Medulla oblongata (tissue), 1 donor: Measurements from ENCODE around the gene JAZF1.

ENCODE experiments used
- DNase-seq: peaks from one replicate; pipeline ENCODE4 v3.0.0-alpha.2; 2015; ENCODE audit errors: extremely low spot score

The JAZF1 gene

DNA sequence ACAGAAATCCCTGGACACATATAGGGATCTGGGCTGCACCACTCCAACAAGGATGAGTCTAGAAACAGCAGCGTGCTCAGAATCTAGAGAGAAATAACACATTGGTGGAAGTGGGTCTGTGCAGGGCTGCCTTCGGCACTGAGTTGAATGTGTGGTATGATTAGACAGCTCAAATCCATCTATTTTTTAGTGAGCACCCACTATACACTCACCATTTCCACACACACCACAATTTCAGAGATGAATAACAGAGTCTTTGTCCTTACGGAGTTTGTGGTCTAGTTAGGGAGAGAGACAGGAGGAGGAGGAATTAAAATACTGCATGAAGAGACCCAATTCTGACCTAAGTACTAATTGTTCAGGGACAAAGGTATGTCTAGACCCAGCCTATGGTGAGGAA lies 44.2 kb downstream of the JAZF1 start:
- DNase-seq = no peak

DNA sequence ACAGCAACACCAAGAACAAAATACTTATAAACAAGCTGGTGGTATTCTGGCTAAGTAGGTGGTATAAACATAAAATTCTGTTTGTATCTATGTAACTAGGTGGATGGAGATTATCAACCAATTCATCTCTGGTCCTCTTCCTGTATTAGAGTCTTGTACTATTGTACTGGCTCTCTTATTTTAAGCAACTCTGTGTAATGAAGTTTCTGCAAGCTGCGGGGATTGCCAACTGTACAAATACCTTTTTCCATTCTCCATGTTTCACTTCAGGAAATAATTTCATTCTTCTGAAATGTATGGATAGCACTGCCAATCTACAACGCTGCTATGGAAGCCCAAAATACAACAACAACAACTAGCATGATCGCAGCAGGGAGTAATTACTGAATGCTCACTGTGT lies 44.8 kb downstream of the JAZF1 start:
- DNase-seq = no peak

DNA sequence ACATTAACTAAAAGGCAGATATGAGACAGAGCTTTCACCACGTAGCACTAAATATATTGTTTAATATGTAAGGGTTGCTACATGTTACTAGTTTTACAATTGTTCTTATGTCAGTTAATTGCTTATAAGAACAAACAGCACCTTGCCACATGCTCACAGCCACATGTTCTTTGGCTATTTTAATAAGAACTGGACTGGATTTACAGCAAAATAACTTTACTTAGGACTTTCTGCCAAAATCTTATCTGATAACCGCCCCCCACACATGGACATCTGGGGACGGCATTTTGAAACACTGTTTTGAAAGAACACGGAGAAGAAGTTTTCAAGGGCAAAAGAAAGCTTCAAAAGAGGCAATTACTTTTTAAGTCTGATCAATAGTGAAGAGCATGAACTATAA lies 45.3 kb downstream of the JAZF1 start:
- DNase-seq = no peak

DNA sequence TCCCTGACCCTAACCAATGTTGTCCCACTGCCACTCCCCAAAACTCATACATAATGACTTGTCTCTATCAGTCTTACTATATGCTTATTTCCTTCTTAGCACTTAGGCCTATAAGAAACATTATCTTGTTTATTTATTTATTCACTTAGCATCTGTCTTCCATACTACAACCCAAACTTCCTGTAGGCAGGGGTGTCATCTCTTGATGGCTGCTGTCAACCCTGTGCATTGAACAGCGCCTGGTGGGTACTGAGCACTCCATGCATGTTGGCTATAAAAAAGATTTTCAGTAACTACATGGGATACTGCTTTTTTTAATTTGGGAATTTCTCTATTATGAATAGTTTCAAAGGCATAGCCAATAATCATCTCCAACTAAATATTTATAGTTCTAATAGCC lies 46.7 kb downstream of the JAZF1 start:
- no peak for DNase-seq

DNA sequence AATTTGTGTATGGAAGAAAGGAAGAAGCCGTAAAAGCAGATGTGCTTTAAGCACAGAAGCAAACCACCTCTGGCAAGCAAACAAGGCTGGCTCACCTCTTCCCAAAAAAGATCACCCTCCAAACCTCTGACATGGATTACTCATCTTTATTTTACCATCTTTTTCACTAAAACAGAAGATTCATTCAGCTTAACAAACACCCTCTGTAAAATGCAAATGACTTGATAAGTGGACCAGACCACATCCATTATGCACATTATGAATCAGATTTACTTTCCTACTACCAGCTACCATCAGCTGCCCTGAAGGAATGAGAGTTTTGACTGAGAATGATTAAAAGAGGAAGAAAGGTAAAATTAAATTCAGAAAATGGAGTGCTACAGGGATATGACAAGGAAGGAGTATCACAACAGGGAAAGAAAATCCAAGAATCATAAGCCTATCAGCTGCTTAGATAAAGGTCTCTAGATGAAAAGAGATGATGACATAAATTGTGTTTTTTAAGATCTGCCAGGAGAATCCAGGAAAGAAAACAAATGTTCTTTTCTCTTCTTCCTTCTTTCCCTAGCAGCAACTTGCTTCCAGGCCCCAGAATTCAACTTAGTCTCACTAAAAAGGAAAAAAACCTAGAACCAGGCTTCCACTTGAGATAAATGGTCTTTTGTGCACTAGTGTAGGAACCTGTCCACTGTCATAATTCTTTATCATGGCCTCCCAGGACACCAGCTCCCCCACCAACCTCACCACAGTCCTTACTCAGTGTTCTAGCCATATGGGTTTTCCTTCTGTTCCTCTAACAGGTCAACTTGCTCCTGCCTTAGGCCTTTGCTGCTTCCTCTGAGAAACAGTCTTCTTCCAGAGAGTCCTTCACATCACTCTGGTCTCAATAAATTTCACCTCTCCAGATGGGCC lies 47.4 kb downstream of the JAZF1 start:
- no peak for DNase-seq

DNA sequence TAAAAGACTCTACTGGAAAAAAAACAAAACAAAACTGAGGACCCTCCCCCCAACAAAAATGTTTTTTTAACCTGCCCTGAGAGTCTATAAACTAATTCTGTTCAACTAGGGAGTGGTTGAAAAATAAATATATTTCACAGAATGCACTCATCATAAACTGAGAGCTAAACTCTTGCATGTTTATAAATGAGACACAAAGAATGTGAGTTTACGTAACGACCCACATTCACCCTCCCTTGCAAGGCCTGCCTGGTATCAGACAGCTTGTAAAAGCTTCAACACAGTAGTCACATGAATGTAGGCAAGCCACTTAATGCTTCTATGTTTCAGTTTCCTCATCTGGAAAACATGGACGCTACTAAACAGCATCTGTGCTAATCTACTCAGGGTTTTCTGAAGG lies 50.3 kb downstream of the JAZF1 start:
- no peak for DNase-seq

DNA sequence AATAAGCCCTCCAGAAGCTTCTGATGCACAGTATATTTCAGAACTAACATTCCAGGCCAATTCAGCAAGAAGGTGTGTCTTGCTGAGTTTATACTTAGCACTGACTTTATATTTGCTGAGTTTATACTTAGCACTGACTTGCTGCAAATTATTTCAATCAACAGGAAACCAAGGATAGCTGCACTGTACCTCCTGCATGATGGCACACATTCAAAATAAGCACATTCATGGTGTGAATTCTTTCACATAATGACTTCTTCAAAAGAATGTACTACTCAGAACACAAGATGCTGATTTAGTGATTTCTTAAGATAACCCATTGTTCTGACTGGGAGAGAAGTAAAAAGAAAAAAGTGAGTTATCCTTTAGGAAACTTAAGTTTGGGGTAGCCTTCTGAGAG lies 52.0 kb downstream of the JAZF1 start:
- no peak for DNase-seq

DNA sequence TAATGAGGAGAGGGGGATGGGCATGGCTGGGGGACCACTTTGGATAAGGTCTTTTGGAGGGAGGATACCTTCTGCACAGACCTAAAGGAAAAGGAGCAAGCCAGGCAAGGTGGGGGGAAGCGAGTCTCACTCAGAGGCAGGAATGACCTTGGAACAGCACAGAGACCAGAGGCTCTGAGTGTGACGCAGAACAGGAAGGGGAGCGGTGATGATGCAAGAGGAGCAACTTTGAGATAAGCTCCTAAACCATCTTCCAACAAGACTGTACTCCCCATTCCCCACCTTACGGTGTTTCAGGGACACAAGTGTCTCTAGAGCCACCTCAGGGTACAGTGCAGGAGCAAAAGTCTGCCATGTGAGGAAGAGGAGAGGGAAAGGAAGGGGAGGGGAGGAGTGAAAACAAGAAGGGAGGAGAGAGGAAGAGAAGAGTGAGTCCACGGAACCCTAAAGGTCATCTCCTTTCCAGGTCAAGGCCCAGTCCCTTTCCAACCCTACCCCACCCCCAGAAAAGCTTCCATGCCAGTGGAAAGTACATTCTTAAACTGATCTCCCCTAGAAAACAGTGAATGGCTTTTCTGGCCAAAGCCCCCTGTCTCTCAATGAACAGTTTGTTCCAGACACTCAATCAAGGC lies 54.1 kb downstream of the JAZF1 start:
- no peak for DNase-seq

DNA sequence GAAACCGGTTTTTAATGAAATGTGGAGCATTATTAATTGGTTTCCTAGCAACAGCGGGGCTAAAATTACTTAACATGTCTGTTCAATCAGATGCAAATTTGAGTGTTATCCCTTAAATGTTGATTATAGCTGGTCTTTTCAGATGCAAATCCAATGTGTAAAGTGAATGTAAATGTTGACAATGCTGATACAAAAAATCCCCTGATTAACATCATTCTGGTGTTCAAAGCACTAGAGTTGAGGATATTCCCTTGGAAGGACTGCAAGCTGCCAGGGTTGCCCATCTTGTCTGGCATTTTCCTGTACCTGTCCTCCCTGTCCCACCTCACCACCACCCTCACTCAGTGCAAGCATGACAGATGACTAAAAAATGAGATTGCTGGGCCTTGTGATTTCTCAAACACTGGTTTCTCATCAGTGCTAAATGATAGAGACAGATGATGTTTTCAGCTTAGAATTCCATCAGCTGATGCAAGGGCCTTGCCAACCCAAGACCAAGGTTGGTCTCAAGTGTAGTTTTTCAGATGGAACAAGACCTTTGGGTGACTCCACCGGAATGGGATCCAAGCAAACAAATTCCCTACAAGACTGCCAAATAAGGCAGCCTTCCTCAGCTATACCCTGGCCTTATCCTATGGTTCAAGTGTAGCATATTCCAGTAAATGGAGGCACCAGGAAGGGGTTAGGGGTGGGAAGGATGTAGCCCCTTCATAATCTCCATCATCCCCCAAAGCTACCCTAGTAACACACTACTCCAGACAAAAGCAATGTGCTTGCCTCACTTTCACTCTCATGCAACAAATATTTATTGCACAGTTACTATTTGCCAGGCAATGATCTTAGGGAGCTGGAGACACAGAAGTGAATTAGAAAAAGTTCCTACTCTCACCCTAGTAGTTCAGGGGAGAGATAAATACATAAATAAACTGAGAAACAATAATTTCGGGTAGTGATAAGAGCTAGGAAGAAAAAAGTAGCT lies 54.9 kb downstream of the JAZF1 start:
- DNase-seq = no peak

DNA sequence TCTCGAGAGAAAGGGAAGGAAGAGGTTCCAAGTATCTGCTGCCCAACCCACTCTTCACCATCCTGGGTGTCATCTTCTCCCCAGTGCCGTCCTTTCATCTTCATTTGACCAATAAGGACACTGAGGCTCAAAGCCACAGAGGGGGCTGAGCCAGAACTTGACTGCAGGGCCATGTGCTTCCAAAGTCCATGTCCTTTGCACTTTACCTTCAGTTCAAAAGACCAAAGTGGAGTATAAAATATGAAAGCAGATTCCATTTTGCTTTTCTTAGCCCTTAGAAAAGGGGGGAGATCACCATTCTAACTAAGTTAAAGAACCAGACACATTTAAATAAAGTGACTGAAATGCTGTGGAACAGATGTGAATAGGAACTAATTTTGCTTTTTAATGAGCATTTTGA lies 56.2 kb downstream of the JAZF1 start:
- DNase-seq = no peak

DNA sequence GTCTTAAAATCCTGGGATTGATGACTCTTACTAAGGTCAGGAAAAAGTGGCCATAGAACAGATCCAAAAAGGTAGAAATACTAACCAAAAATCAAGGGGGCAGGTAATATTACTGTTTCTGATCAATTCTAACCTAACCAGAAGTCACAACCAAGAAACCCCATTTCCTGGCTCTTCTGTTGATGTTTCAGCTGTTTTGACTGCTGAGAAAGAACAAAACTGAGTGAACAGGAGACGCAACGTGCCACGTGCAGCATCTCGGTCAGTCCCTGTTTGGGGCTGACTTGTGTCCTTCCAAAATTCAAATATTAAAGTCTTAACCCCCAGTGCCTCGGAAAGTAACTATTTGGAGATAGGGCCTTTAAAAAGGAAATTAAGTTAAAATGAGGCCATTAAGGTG lies 56.8 kb downstream of the JAZF1 start:
- no peak for DNase-seq

DNA sequence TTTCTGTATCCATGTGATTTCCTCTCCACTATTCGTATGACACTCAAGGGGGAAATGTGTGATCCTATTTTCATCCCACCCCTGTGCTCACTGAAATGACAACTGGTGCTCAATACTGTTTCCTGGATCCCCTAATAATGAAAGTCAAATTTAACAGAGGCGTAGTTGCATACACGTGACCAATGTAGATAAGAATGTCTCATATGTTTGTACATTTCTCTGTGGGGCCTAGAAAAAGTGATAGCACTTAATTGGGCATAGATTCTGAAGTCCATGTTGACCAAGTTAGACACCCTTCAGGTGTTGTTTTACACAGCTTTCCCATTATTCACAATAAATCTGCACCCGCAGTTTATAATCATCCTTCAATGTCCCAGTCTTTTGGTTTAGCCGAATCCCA lies 59.1 kb downstream of the JAZF1 start:
- DNase-seq = no peak

DNA sequence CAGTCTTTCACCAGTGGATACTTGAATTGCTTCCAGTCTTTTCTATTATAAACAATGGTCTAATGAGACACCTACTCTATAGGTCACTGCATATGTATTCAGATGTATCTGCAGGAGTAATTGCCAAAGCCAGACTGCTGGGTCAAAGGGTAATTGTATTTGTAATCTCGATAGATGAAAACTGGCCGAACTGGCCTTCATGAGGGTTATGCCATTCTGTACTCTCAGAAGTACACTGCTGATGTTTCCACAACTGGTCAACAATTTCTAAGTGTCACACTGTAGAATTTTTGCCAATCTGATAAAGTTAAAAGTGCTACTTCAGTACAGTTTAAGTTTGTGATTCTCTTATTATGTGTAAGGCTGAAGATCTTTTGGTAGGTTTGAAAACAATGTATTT lies 64.6 kb downstream of the JAZF1 start:
- no peak for DNase-seq

DNA sequence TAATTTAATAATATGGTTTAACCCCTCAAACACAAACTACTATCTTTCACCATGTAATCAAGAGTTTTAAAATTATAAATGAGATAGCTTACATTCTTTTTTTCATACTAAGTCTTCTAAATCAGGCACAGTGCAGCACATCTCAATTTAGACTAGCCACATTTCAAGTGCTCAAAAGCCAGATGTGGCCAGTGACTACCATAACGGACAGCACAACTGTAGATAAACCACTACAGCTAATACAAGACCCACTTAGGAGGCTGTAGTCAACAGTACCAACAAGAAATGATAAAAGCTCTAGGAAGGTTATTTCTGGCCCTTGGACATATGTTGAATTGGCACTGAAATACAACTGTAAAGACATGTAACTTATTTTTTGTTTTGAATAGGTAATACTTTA lies 65.3 kb downstream of the JAZF1 start:
- DNase-seq = no peak

DNA sequence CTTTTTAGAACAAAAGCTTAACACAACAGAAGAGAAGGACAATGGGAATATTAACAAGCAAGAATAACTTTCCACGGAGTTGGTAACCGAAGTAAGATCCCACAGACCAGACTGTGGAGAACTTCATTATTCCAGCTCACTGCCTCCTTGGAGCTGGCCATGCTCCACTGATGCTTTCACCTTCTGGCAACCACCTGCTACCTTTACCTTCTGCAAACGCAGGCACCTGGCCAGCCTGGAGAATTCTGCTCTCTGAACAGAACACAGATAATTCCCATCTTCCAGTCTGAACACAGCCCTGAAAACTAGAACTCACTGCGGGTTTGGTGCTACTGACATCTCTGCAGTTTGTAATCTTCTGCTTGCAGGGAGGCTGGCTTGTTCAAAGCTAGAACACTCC lies 66.5 kb downstream of the JAZF1 start:
- no peak for DNase-seq

DNA sequence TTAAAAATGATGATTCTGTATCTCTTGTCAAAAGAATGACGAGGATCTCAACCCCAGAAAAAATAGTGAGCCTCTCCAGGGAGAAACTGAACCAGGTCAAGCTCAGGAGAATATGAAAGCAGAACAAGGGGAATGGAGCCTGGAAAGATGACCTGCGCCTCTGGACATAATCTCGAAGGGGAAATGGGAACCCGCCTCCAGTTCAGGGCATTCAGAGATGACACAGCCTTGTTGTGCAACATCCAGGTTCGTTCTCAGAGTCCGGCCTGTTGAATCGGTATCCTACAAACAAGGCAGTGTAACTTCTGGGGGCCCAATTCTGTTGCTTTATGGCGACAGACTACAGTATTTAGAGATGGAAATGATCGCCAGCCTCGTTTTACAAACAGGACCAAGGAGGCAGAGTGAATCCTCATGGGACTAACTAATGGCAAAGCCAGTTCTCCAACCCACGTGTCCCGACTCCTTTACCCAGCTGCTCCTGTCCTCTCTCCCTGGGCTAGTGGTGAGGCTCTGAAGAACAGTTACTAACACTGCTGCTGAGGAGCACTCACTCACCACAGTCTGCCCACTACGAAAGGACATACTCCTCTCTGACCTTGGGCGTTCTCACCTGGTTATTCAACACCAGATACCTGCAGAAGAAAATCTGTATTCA lies 67.6 kb downstream of the JAZF1 start:
- peak; percentile 44 for DNase-seq

DNA sequence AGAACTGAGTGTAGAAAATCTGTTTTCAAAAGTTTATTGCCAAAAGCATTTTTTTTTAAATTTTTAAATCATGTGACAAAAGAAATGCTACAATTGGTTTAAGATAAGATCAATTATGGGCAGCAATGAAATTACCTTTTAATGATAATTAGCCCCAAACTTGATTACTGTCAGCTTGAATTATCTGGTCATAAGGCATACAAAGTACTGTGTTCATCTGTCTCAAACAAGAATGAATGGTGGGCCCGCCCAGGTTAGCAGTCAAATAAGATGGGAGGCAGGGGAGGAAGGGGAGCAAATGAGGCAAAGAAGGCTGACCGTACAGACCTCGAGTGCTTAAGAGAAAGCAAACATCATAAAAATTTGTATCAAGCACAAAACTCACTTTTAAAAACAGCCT lies 68.1 kb downstream of the JAZF1 start:
- DNase-seq = no peak

DNA sequence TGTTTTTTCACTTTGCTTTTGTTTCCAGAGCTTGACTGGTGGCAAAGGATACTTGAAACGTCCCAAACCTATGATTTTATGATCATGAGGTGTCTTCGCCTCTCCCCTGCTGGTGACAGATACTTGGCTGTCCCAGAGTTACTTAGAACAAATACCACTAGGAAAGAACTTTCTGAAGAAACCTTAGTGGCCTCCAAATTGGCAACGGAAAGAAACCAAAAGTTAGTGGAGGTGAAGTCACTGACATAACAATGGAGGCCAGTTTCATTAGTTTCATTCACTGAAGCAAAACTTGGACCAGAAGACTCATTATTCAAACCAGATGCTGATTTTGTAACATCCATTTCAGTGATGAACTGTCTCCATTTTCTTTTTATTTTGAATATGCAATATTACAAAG lies 68.6 kb downstream of the JAZF1 start:
- DNase-seq = no peak

DNA sequence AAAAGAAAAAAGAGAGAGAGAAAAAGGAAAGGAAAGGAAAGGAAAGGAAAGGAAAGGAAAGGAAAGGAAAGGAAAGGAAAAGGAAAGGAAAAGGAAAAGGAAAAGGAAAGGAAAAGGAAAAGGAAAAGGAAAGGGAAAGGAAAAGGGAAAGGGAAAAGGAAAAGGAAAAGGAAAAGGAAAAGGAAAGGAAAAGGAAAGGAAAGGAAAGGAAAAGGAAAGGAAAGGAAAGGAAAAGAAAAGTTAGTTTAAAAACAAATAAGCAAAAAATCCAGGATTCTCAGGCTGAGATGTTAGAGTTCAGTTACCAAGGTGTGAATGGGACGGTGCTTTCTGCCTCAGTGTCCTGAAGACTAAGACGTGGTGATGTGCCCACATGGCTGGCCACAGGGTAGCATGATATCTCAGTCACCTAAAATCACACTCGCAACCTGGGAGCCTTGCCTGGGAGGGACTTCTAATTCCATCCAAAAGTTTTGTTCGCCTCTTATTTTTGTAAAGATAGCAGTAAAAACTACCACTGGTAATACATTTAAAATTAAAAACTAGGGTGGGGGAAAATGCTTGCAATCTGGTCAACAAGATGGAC lies 70.1 kb downstream of the JAZF1 start:
- DNase-seq = no peak

DNA sequence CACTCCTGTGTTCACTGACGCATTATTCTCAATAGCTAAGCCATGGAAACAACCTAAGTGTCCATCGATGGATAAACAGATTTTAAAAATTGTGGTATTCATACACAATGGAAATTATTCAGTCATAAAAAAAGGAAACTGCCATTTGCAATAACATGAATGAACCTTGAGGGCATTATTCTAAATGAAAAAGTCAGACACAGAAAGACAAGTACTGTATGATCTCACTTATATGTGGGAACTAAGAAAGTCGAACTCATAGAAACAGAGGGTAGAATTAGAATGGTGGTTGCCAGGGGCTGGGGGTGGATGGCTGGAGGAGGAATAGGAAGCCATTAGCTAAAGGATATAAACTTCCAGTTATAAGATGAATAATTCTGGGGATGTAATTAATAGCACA lies 71.8 kb downstream of the JAZF1 start:
- no peak for DNase-seq

DNA sequence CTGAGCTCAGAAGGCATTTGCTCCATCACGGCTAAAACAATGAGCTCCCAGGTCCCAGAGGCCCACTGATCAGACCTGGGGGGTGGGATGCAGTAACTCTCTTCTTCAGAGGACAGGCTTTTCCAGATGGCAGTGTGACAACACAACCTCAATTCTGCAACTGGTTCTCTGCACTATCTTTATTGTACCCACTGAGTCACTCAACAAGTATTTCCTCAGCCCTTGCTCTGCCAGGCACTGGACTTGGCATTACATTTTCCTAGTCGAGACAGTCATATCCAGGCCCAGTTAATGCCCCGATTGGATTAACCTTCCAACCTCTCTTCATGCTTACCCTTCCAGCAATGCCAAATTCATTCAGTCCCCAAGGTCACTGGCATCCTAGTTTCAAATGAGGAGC lies 72.6 kb downstream of the JAZF1 start:
- no peak for DNase-seq
